Activated naive CD4-positive, alpha-beta T cell treated with anti-CD3 and anti-CD28 coated beads for 36 hours (primary cell): ENCODE measurements around the gene AGPS. TPM values are rescaled to one million over a fixed set of nuclear protein-coding genes. Genes with fewer than 3 reads are reported as not detected.
"Not testable (repeated sequence)": the region's sequence is repeated elsewhere in the genome, so short reads cannot be mapped to it uniquely, and the experiment has no call there.

Experiments
- CTCF ChIA-PET: fragments of 350-600 bp; sonication (Branson Sonifier 250); formaldehyde crosslinking; loops from one replicate; lab custom pipeline; 2021; ENCODE audit warnings: antibody characterized with exemption; lab: Charles Lee
- DNase-seq: peaks from one replicate; pipeline ENCODE4 v3.0.0-alpha.2; 2020
- H3K27ac Mint-ChIP-seq: one replicate; pipeline ENCODE4 v1.8.0; 2021; ENCODE audit warnings: mild to moderate bottlenecking, mixed read lengths
- H3K27me3 Mint-ChIP-seq: one replicate; pipeline ENCODE4 v1.8.0; 2021; ENCODE audit warnings: low read depth, mixed read lengths
- H3K36me3 Mint-ChIP-seq: one replicate; pipeline ENCODE4 v1.8.0; 2021; ENCODE audit warnings: low read depth, mixed read lengths
- H3K4me1 Mint-ChIP-seq: one replicate; pipeline ENCODE4 v1.8.0; 2021; ENCODE audit warnings: low read depth, mixed read lengths
- H3K4me3 Mint-ChIP-seq: one replicate; pipeline ENCODE4 v1.8.0; 2021; ENCODE audit warnings: mild to moderate bottlenecking, moderate library complexity, mixed read lengths
- H3K9me3 Mint-ChIP-seq: one replicate; pipeline ENCODE4 v1.8.0; 2021; ENCODE audit warnings: mixed read lengths
- intact Hi-C: fragments of 100-400 bp; cut with micrococcal nuclease; formaldehyde crosslinking; loops from one replicate; pipeline ENCODE4 v1.15.1; 2023
- total RNA-seq, 2 experiments: library from RNA; stranded (reverse); gene quantifications; one replicate each; pipeline ENCODE4 v1.2.3, GENCODE V29; 2021

Gene AGPS
- 10 to 100 TPM; 50.7 to 51.8 TPM for total RNA-seq

DNA sequence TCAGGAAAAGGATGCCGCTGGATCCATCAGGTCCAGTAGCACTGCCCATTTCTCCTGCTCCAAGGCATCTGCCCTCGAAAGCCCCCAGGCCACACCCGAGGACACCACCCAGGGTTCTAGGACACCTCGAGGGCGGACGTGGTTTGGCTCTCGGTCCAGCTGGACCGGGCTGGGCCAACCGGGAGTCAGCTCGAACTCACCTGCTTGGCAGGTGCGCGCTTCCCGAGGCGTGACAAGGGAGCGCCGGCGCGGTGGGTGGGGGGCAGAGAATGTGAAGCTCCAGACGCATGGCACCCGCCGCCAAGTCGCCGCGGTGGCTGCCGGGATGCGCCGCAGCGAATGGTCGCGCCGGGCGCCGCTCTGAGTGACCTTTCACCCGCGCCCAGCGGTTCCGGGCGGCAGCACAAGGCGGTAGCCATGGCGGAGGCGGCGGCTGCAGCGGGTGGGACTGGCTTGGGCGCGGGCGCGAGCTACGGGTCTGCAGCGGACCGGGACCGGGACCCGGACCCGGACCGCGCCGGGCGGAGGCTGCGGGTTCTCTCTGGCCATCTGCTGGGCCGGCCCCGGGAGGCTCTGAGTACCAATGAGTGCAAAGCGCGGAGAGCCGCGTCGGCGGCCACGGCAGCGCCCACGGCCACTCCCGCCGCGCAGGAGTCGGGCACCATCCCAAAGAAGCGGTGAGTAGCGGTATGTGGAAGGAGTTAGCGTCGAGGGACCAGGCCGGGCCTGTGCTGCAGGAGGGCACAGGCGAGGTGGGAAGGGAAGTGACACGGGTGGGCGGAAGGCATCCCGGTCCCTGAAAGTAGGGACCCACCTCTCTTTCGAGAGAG, at the start of gene AGPS:
TSS of gene AGPS (plus strand) at position 401 of the 830 bp plus-strand sequence. CDS start at position 418, 17 bp downstream.
- intact Hi-C loops: loop anchor here (1.0 to 10.0 kb wide), 7 partner anchors 24 to 1052 kb away; partner anchors contain the start of genes HNRNPA3 and NFE2L2
- peak; percentile 85 for DNase-seq
- CTCF ChIA-PET: interaction anchor here (0.7 to 3.2 kb wide), 6 partner anchors 15 to 228 kb away, joined by 3 to 20 read pairs (median 4); no protein-coding TSS in a partner anchor
- Mint-ChIP-seq H3K36me3 (peaks cover 29% of the 10 kb centered on the region), H3K27me3 (no peaks in the 10 kb centered on the region), H3K9me3 (no peaks in the 10 kb centered on the region), H3K4me3 (peak within 1 kb of the TSS; percentile 93), H3K27ac (peak within 1 kb of the TSS; percentile 62), H3K4me1 (peaks cover 59% of the 10 kb centered on the region)

DNA sequence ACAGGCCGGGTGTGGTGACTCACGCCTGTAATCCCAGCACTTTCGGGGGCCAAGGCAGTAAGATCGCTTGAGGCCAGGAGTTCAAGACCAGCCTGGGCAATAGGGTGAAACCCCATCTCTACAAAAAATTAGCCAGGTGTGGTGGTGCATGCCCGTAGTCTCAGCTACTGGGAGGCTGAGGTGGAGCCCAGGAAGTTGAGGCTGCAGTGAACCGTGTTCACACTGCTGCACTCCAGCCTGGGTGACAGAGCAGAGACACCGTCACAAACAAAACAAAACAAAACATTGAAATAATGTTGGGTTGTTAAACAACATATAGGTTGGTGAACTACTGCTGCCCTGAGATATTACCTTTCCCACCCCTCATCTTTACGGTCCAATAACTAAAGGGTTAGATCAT, 48.8 kb upstream of the AGPS start:
- DNase-seq: no peak
- Mint-ChIP-seq H3K27me3 (no peaks in the 10 kb centered on the region), H3K4me1 (no peaks in the 10 kb centered on the region), H3K4me3 (no peak overlapping the region), H3K27ac (no peak overlapping the region), H3K36me3 (no peaks in the 10 kb centered on the region), H3K9me3 (no peaks in the 10 kb centered on the region)
- CTCF ChIA-PET: interaction anchor here (1.4 to 3.0 kb wide), 4 partner anchors 8 to 72 kb away, joined by 4 to 11 read pairs (median 6); no protein-coding TSS in a partner anchor
- intact Hi-C loops: no loop called here

DNA sequence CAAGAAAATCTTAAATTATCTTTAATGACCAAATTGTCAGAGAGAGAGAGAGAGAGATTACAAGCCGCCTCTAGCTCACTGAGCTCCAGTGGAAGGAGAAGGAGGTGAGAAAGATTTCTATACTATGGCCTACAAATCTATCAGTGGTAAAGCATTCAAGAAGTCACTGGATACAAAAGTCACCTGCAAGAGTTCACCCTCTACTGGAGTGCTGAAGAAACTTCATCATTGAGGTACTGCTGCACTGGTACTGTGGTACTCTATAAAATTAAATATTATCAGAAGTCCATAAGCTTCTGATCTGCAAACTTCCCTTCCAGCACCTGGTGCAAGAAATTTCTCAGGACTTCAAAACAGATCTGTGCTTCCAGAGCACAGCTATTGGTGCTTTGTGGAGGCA, 48.3 kb upstream of the AGPS start:
- no peaks in the 10 kb centered on the region for H3K36me3 Mint-ChIP-seq
- CTCF ChIA-PET: interaction anchor here (1.4 to 3.0 kb wide), 3 partner anchors 9 to 72 kb away, joined by 4 to 7 read pairs (median 5); no protein-coding TSS in a partner anchor
- no peak for DNase-seq
- no peak overlapping the region for H3K27ac Mint-ChIP-seq
- no peaks in the 10 kb centered on the region for H3K4me1 Mint-ChIP-seq
- no peaks in the 10 kb centered on the region for H3K9me3 Mint-ChIP-seq
- intact Hi-C loops: no loop called here
- no peaks in the 10 kb centered on the region for H3K27me3 Mint-ChIP-seq
- no peak overlapping the region for H3K4me3 Mint-ChIP-seq

DNA sequence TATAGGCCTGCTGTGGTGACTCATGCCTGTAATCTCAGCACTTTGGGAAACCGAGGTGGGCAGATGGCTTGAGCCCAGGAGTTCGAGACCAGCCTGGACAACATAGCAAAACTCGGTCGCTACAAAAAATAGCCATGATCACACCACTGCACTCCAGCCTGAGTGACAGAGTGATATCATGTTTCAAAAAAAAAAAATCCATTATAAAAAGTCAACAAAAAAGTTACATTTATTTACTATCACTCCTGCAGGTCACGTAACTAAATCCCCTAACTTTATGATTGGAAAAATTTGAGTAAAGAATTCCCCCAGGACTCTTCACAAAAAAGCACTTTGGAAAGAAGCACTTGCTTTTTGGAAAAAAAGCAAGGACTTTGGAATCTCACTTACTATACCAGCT, 46.4 kb upstream of the AGPS start:
- no peak overlapping the region for H3K27ac Mint-ChIP-seq
- H3K27me3 Mint-ChIP-seq: no peaks in the 10 kb centered on the region
- H3K36me3 Mint-ChIP-seq: no peaks in the 10 kb centered on the region
- intact Hi-C loops: no loop called here
- H3K4me3 Mint-ChIP-seq: no peak overlapping the region
- CTCF ChIA-PET: interaction anchor here (0.6 kb wide), 1 partner anchor 168 kb away, joined by 3 read pairs; no protein-coding TSS in a partner anchor
- no peaks in the 10 kb centered on the region for H3K4me1 Mint-ChIP-seq
- no peak for DNase-seq
- no peaks in the 10 kb centered on the region for H3K9me3 Mint-ChIP-seq

DNA sequence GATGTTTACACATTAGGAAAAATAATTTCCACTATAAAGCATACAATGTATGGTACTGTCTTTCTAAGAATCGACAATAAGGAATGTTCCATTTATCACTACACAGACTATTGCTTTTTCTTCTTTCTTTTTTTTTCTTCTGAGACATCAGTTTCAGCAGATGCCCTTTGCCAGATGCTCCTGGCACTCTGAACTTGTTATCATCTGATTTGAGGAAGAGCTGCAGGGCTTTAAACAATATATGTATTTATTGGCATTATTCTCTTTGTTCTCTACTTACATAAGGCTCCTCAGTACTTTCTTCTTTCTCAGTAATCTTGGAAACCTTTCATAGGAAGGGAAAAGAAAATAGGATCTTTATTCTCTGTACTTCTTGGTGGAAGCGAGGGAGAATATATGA, 45.0 kb upstream of the AGPS start:
- intact Hi-C loops: no loop called here
- Mint-ChIP-seq H3K9me3 (no peaks in the 10 kb centered on the region), H3K27ac (no peak overlapping the region), H3K36me3 (no peaks in the 10 kb centered on the region), H3K4me3 (no peak overlapping the region), H3K27me3 (no peaks in the 10 kb centered on the region), H3K4me1 (peaks cover 4% of the 10 kb centered on the region)
- CTCF ChIA-PET: interaction anchor here (0.6 to 1.6 kb wide), 2 partner anchors 11 to 534 kb away, joined by 3 to 5 read pairs; no protein-coding TSS in a partner anchor
- DNase-seq: no peak

DNA sequence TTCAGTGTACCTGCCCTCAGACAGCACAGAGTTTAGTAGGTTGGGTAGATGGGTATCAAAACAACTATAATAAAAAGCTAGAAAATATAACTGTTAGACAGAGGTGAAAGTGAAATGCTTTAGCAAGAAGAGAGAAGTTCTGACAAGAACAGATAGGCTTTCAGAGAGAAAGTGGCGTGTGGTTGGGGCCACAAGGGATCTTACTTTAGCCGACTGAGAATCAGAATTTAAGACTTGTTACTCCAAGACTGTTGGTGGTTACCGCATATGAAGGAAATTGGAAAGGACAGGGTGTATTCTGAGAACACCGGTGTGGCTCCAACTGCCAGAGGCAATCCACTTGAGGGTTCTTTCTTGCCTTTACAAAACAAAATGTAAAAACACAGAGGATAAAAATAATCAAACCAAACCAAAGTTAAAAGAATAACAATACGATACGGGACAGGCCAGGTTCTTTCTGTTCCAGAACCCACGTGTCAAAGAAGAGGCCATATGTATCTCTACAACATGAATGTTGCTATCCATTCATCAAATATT, 44.4 kb upstream of the AGPS start:
- H3K4me1 Mint-ChIP-seq: peaks cover 9% of the 10 kb centered on the region
- DNase-seq: no peak
- H3K4me3 Mint-ChIP-seq: no peak overlapping the region
- H3K9me3 Mint-ChIP-seq: no peaks in the 10 kb centered on the region
- intact Hi-C loops: no loop called here
- H3K27me3 Mint-ChIP-seq: no peaks in the 10 kb centered on the region
- no peaks in the 10 kb centered on the region for H3K36me3 Mint-ChIP-seq
- H3K27ac Mint-ChIP-seq: no peak overlapping the region
- CTCF ChIA-PET: interaction anchor here (1.6 to 3.1 kb wide), 2 partner anchors 12 to 13 kb away, joined by 5 to 11 read pairs; no protein-coding TSS in a partner anchor

DNA sequence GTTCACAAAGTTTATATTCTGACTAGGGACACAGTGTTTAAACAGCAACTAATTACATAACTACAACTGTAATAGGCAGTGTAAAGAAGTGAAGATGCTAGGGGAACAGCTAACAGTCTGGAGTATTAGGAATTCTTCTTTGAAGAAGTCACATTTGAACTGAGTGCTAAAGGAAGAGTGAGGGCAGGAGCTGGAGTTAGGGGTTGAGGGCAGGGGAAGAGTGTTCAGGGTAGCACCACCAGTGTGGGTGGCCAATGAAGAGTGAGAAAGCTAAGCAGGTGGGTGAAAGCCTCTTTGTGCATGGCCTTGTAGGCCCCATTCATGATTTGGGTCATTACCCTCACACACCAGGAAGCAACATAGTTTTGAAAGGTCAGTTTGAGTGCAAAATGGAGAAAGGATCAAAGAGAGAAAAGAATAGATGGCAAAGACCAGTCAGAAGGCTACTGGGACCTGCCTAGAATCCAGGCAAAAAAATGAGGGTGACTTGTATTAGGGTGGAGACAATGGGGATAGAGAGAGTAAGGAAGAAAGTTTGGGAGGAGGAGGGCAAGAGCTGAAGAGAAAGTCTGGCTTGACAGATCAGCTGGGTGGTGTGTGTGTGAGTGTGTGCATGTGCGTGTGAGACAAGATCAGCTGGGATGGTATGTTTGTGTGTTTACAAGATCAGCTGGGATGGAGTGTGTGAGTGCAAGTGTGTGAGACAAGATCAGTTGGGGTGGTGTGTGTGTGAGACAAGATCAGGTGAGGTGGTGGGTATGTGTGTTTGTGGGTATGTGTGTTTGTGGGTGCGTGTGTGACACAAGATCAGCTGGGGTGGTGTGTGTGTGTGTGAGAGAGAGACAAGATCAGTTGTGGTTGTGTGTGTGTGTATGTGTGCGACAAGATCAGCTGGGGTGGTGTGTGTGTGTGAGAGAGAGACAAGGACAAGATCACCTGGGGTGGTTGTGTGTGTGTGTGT, 43.6 kb upstream of the AGPS start:
- H3K9me3 Mint-ChIP-seq: no peaks in the 10 kb centered on the region
- intact Hi-C loops: no loop called here
- peaks cover 9% of the 10 kb centered on the region for H3K4me1 Mint-ChIP-seq
- no peak overlapping the region for H3K4me3 Mint-ChIP-seq
- no peak overlapping the region for H3K27ac Mint-ChIP-seq
- CTCF ChIA-PET: interaction anchor here (0.7 to 3.1 kb wide), 3 partner anchors 14 to 184 kb away, joined by 3 to 11 read pairs (median 5); no protein-coding TSS in a partner anchor
- no peaks in the 10 kb centered on the region for H3K36me3 Mint-ChIP-seq
- H3K27me3 Mint-ChIP-seq: no peaks in the 10 kb centered on the region
- no peak for DNase-seq

DNA sequence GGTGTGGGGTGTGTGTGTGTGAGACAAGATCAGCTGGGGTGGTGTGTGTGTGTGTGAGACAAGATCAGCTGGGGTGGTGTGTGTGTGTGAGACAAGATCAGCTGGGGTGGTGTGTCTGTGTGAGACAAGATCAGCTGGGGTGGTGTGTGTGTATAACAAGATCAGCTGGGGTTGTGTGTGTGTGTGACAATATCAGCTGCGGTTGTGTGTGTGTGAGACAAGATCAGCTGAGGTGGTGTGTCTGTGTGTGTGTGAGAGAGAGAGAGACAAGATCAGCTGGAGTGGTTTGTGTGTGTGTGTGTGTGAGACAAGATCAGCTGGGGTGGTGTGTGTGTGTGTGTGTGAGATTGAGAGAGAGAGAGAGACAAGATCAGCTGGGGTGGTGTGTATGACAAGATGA, 41.9 kb upstream of the AGPS start:
- CTCF ChIA-PET: interaction anchor here (0.6 to 3.1 kb wide), 6 partner anchors 15 to 203 kb away, joined by 3 to 11 read pairs (median 4); no protein-coding TSS in a partner anchor
- intact Hi-C loops, H3K9me3 Mint-ChIP-seq, H3K27ac Mint-ChIP-seq, H3K36me3 Mint-ChIP-seq, H3K4me1 Mint-ChIP-seq, H3K27me3 Mint-ChIP-seq, H3K4me3 Mint-ChIP-seq, DNase-seq: not testable (repeated sequence)

DNA sequence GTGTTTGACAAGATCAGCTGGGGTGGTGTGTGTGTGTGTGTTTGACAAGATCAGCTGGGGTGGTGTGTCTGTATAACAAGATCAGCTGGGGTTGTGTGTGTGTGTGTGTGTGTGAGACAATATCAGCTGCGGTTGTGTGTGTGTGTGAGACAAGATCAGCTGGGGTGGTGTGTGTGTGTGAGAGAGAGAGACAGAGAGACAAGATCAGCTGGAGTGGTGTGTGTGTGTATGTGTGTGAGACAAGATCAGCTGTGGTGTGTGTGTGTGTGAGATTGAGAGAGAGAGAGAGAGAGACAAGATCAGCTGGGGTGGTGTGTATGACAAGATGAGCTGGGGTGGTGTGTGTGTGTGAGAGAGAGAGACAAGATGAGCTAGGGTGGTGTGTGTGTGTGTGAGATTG, 41.5 kb upstream of the AGPS start:
- CTCF ChIA-PET: interaction anchor here (0.6 to 3.1 kb wide), 5 partner anchors 16 to 203 kb away, joined by 3 to 11 read pairs (median 4); no protein-coding TSS in a partner anchor
- H3K27me3 Mint-ChIP-seq, H3K4me3 Mint-ChIP-seq, H3K27ac Mint-ChIP-seq, DNase-seq, H3K36me3 Mint-ChIP-seq, H3K9me3 Mint-ChIP-seq, H3K4me1 Mint-ChIP-seq, intact Hi-C loops: not testable (repeated sequence)

DNA sequence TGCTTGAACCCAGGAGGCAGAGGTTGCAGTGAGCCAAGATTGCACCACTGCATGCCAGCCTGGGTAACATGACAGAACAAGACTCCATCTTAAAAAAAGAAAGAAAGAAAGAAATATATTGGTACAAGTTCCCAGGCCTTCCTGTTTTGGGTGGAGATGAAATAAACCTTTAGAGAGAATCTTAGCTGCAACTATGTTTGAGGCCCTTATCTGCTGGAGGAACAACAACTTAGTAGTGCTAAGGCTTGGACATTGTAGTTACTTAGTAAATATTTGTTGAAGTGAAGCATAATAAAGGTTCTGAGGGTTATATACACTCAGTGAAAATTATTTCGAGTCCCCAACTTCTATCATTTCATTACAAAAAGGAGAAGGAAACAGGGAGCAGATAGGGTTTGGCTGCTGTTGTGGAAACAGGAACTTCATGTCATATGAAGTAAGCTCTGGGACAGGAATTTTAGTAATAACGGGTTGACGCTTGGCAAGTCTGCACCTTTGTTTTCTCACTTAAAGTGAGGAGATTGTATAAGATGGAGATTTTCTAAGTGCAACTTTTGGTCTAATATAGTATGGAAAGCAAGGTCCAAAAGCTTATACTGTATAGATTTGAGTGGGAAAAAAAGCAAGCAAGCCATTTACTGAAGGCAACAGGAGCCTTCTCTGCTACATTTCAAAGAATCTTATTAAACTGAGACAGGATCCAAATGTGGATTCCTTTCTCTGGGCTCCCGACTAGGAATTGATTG, 40.0 kb upstream of the AGPS start:
- Mint-ChIP-seq H3K9me3 (no peaks in the 10 kb centered on the region), H3K27me3 (no peaks in the 10 kb centered on the region), H3K4me1 (peaks cover 9% of the 10 kb centered on the region), H3K36me3 (peaks cover 1% of the 10 kb centered on the region), H3K27ac (no peak overlapping the region), H3K4me3 (no peak overlapping the region)
- CTCF ChIA-PET: interaction anchor here (0.7 to 1.3 kb wide), 2 partner anchors 31 to 63 kb away, joined by 3 read pairs; no protein-coding TSS in a partner anchor
- intact Hi-C loops: no loop called here
- DNase-seq: no peak

DNA sequence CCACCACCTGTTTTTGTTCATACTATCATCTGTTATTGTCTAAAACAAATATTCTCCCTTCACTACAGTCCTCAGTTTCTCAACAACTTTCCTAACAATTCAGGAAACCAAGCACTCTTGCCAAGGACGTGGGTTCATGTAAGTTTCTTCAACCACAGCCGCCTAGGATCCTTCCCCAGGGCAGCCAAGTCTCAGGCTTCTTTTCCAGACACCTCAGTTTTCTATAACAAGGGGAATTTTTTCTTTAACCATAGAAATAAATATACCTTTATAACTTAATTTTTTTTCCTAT, 39.4 kb upstream of the AGPS start:
- no peak for DNase-seq
- H3K4me3 Mint-ChIP-seq: no peak overlapping the region
- CTCF ChIA-PET: interaction anchor here (0.7 kb wide), 1 partner anchor 31 kb away, joined by 3 read pairs; no protein-coding TSS in a partner anchor
- no peaks in the 10 kb centered on the region for H3K9me3 Mint-ChIP-seq
- peaks cover 1% of the 10 kb centered on the region for H3K36me3 Mint-ChIP-seq
- intact Hi-C loops: no loop called here
- H3K27me3 Mint-ChIP-seq: no peaks in the 10 kb centered on the region
- peaks cover 9% of the 10 kb centered on the region for H3K4me1 Mint-ChIP-seq
- H3K27ac Mint-ChIP-seq: no peak overlapping the region
